ENCODE measurements around the gene GPR173.

The GPR173 gene

GRCh38 chrX:53082773-53083616 lies 34.4 kb downstream of the GPR173 start:
- TF ChIP-seq CTCF (IDR thresholded peaks at IDR 0.05), result no peak
- peaks cover 74% of the 10 kb centered on the region for H3K4me1 Mint-ChIP-seq

GRCh38 chrX:53084043-53084570 lies 35.5 kb downstream of the GPR173 start:
- peak overlapping the region; percentile 27 for H3K27ac Mint-ChIP-seq
- peaks cover 32% of the 10 kb centered on the region for H3K36me3 Mint-ChIP-seq (ENCODE audit: low read depth)
- no peak for TF ChIP-seq CTCF (IDR thresholded peaks at IDR 0.05)
- H3K4me3 Mint-ChIP-seq, result peak overlapping the region; percentile 91
- no peak for DNase-seq
- H3K9me3 Mint-ChIP-seq, result peaks cover 72% of the 10 kb centered on the region
- H3K27me3 Mint-ChIP-seq (ENCODE audit: low read depth, poor library complexity), result peaks cover 3% of the 10 kb centered on the region
- H3K4me1 Mint-ChIP-seq, result peaks cover 80% of the 10 kb centered on the region

More at GRCh38 chrX:53082773-53083616, 34.4 kb downstream of the GPR173 start:
- Mint-ChIP-seq H3K36me3 (ENCODE audit: low read depth) (peaks cover 32% of the 10 kb centered on the region), H3K4me3 (peak overlapping the region; percentile 91), H3K9me3 (peaks cover 71% of the 10 kb centered on the region), H3K27ac (no peak overlapping the region), H3K27me3 (ENCODE audit: low read depth, poor library complexity) (no peaks in the 10 kb centered on the region)
- DNase-seq, result no peak

GRCh38 chrX:53084863-53085262 lies 36.3 kb downstream of the GPR173 start:
- peaks cover 32% of the 10 kb centered on the region for H3K36me3 Mint-ChIP-seq (ENCODE audit: low read depth)
- peak overlapping the region; percentile 91 for H3K4me3 Mint-ChIP-seq
- no peak for DNase-seq
- H3K9me3 Mint-ChIP-seq, result peaks cover 72% of the 10 kb centered on the region
- H3K27me3 Mint-ChIP-seq (ENCODE audit: low read depth, poor library complexity), result peaks cover 3% of the 10 kb centered on the region
- peaks cover 78% of the 10 kb centered on the region for H3K4me1 Mint-ChIP-seq
- H3K27ac Mint-ChIP-seq, result no peak overlapping the region
- TF ChIP-seq CTCF (IDR thresholded peaks at IDR 0.05), result no peak

- Mint-ChIP-seq H3K27ac (peak overlapping the region; percentile 60), H3K27me3 (ENCODE audit: low read depth, poor library complexity) (peaks cover 3% of the 10 kb centered on the region), H3K9me3 (peaks cover 72% of the 10 kb centered on the region), H3K4me3 (peak overlapping the region; percentile 29), H3K4me1 (peaks cover 78% of the 10 kb centered on the region), H3K36me3 (ENCODE audit: low read depth) (peaks cover 32% of the 10 kb centered on the region)
- TF ChIP-seq CTCF (IDR thresholded peaks at IDR 0.05), result no peak
- DNase-seq, result no peak
These were observed 37.2 kb downstream of the GPR173 start for GRCh38 chrX:53085661-53086229.

GRCh38 chrX:53086464-53086863 lies 37.9 kb downstream of the GPR173 start:
- H3K9me3 Mint-ChIP-seq, result peaks cover 75% of the 10 kb centered on the region
- H3K4me3 Mint-ChIP-seq, result no peak overlapping the region
- DNase-seq, result no peak
- peaks cover 32% of the 10 kb centered on the region for H3K36me3 Mint-ChIP-seq (ENCODE audit: low read depth)
- TF ChIP-seq CTCF (IDR thresholded peaks at IDR 0.05), result no peak
- H3K27me3 Mint-ChIP-seq (ENCODE audit: low read depth, poor library complexity), result peaks cover 3% of the 10 kb centered on the region
- no peak overlapping the region for H3K27ac Mint-ChIP-seq
- H3K4me1 Mint-ChIP-seq, result peaks cover 78% of the 10 kb centered on the region
